Measurements from ENCODE around the gene NAPEPLD.

NAPEPLD gene

GRCh38 chr7:103130901-103131624 is 17.8 kb downstream of the NAPEPLD start:
- no peaks in the 10 kb centered on the region for H3K9me3 ChIP-seq (ENCODE audit: control insufficient read depth, insufficient read depth, low read length)
- no peak overlapping the region for H3K9ac ChIP-seq (ENCODE audit: low read depth, low read length)
- no peaks in the 10 kb centered on the region for H3K36me3 ChIP-seq (ENCODE audit: insufficient read depth, low read length)
- peaks cover 7% of the 10 kb centered on the region; the same call in 1 of the 2 replicates for H3K4me1 ChIP-seq (ENCODE audit: insufficient read depth, low read length)

- no peak overlapping the region for H3K9ac ChIP-seq (ENCODE audit: low read depth, low read length)
- no peaks in the 10 kb centered on the region for H3K36me3 ChIP-seq (ENCODE audit: insufficient read depth, low read length)
- peaks cover 1% of the 10 kb centered on the region; the same call in 1 of the 2 replicates for H3K4me1 ChIP-seq (ENCODE audit: insufficient read depth, low read length)
- no peaks in the 10 kb centered on the region for H3K9me3 ChIP-seq (ENCODE audit: control insufficient read depth, insufficient read depth, low read length)
Observed at GRCh38 chr7:103129702-103130549, 19.0 kb downstream of the NAPEPLD start.

GRCh38 chr7:103127006-103127405 is 21.9 kb downstream of the NAPEPLD start:
- Histone ChIP-seq H3K9me3 (ENCODE audit: control insufficient read depth, insufficient read depth, low read length) (no peaks in the 10 kb centered on the region), H3K9ac (ENCODE audit: low read depth, low read length) (no peak overlapping the region), H3K36me3 (ENCODE audit: insufficient read depth, low read length) (no peaks in the 10 kb centered on the region; the same call in 1 of the 2 replicates), H3K4me1 (ENCODE audit: insufficient read depth, low read length) (no peaks in the 10 kb centered on the region)

- Histone ChIP-seq H3K36me3 (ENCODE audit: insufficient read depth, low read length) (no peaks in the 10 kb centered on the region; the same call in 1 of the 2 replicates), H3K4me1 (ENCODE audit: insufficient read depth, low read length) (no peaks in the 10 kb centered on the region), H3K9ac (ENCODE audit: low read depth, low read length) (no peak overlapping the region), H3K9me3 (ENCODE audit: control insufficient read depth, insufficient read depth, low read length) (no peaks in the 10 kb centered on the region)
Observed at GRCh38 chr7:103124429-103124979, 24.4 kb downstream of the NAPEPLD start.

GRCh38 chr7:103123529-103123928 is 25.4 kb downstream of the NAPEPLD start:
- H3K36me3 ChIP-seq (ENCODE audit: insufficient read depth, low read length) = no peaks in the 10 kb centered on the region; the same call in 1 of the 2 replicates
- no peaks in the 10 kb centered on the region for H3K4me1 ChIP-seq (ENCODE audit: insufficient read depth, low read length)
- no peak overlapping the region for H3K9ac ChIP-seq (ENCODE audit: low read depth, low read length)
- H3K9me3 ChIP-seq (ENCODE audit: control insufficient read depth, insufficient read depth, low read length) = no peaks in the 10 kb centered on the region

GRCh38 chr7:103121641-103122040 is 27.3 kb downstream of the NAPEPLD start:
- Histone ChIP-seq H3K9me3 (ENCODE audit: control insufficient read depth, insufficient read depth, low read length) (no peaks in the 10 kb centered on the region), H3K4me1 (ENCODE audit: insufficient read depth, low read length) (no peaks in the 10 kb centered on the region), H3K9ac (ENCODE audit: low read depth, low read length) (no peak overlapping the region), H3K36me3 (ENCODE audit: insufficient read depth, low read length) (no peaks in the 10 kb centered on the region; the same call in 1 of the 2 replicates)

GRCh38 chr7:103120362-103120761 is 28.5 kb downstream of the NAPEPLD start:
- no peaks in the 10 kb centered on the region for H3K9me3 ChIP-seq (ENCODE audit: control insufficient read depth, insufficient read depth, low read length)
- H3K4me1 ChIP-seq (ENCODE audit: insufficient read depth, low read length) = no peaks in the 10 kb centered on the region
- H3K9ac ChIP-seq (ENCODE audit: low read depth, low read length) = no peak overlapping the region
- no peaks in the 10 kb centered on the region; the same call in 1 of the 2 replicates for H3K36me3 ChIP-seq (ENCODE audit: insufficient read depth, low read length)

- Histone ChIP-seq H3K4me1 (ENCODE audit: insufficient read depth, low read length) (no peaks in the 10 kb centered on the region), H3K9ac (ENCODE audit: low read depth, low read length) (no peak overlapping the region), H3K9me3 (ENCODE audit: control insufficient read depth, insufficient read depth, low read length) (no peaks in the 10 kb centered on the region), H3K36me3 (ENCODE audit: insufficient read depth, low read length) (no peaks in the 10 kb centered on the region; the same call in 1 of the 2 replicates)
Observed at GRCh38 chr7:103119791-103120291, 29.1 kb downstream of the NAPEPLD start.

- Histone ChIP-seq H3K36me3 (ENCODE audit: insufficient read depth, low read length) (no peaks in the 10 kb centered on the region; the same call in 1 of the 2 replicates), H3K9ac (ENCODE audit: low read depth, low read length) (no peak overlapping the region), H3K9me3 (ENCODE audit: control insufficient read depth, insufficient read depth, low read length) (no peaks in the 10 kb centered on the region), H3K4me1 (ENCODE audit: insufficient read depth, low read length) (no peaks in the 10 kb centered on the region)
Observed at GRCh38 chr7:103117465-103117864, 31.4 kb downstream of the NAPEPLD start.

- H3K9ac ChIP-seq (ENCODE audit: low read depth, low read length) = no peak overlapping the region
- no peaks in the 10 kb centered on the region for H3K36me3 ChIP-seq (ENCODE audit: insufficient read depth, low read length)
- H3K4me1 ChIP-seq (ENCODE audit: insufficient read depth, low read length) = no peaks in the 10 kb centered on the region
- H3K9me3 ChIP-seq (ENCODE audit: control insufficient read depth, insufficient read depth, low read length) = no peaks in the 10 kb centered on the region
Observed at GRCh38 chr7:103116991-103117390, 31.9 kb downstream of the NAPEPLD start.

GRCh38 chr7:103116511-103116910 is 32.4 kb downstream of the NAPEPLD start:
- no peaks in the 10 kb centered on the region for H3K9me3 ChIP-seq (ENCODE audit: control insufficient read depth, insufficient read depth, low read length)
- no peak overlapping the region for H3K9ac ChIP-seq (ENCODE audit: low read depth, low read length)
- H3K4me1 ChIP-seq (ENCODE audit: insufficient read depth, low read length) = no peaks in the 10 kb centered on the region
- H3K36me3 ChIP-seq (ENCODE audit: insufficient read depth, low read length) = no peaks in the 10 kb centered on the region

- Histone ChIP-seq H3K36me3 (ENCODE audit: insufficient read depth, low read length) (no peaks in the 10 kb centered on the region), H3K9ac (ENCODE audit: low read depth, low read length) (no peak overlapping the region), H3K4me1 (ENCODE audit: insufficient read depth, low read length) (no peaks in the 10 kb centered on the region), H3K9me3 (ENCODE audit: control insufficient read depth, insufficient read depth, low read length) (no peaks in the 10 kb centered on the region)
Observed at GRCh38 chr7:103115771-103116170, 33.1 kb downstream of the NAPEPLD start.

- H3K9me3 ChIP-seq (ENCODE audit: control insufficient read depth, insufficient read depth, low read length) = no peaks in the 10 kb centered on the region
- H3K36me3 ChIP-seq (ENCODE audit: insufficient read depth, low read length) = no peaks in the 10 kb centered on the region
- H3K4me1 ChIP-seq (ENCODE audit: insufficient read depth, low read length) = no peaks in the 10 kb centered on the region
- H3K9ac ChIP-seq (ENCODE audit: low read depth, low read length) = no peak overlapping the region
Observed at GRCh38 chr7:103114576-103115008, 34.3 kb downstream of the NAPEPLD start.

- no peaks in the 10 kb centered on the region for H3K9me3 ChIP-seq (ENCODE audit: control insufficient read depth, insufficient read depth, low read length)
- H3K36me3 ChIP-seq (ENCODE audit: insufficient read depth, low read length) = no peaks in the 10 kb centered on the region
- no peak overlapping the region for H3K9ac ChIP-seq (ENCODE audit: low read depth, low read length)
- no peaks in the 10 kb centered on the region for H3K4me1 ChIP-seq (ENCODE audit: insufficient read depth, low read length)
Observed at GRCh38 chr7:103113164-103113563, 35.7 kb downstream of the NAPEPLD start.
